HG03039 (cell line): ENCODE measurements around the gene MIB1.

Experiments used
- ATAC-seq: cut with Tn5 transposase; IDR thresholded peaks from one replicate; pipeline ENCODE4 v1.9.1; 2021; ENCODE audit warnings: mild to moderate bottlenecking, moderate library complexity; ENCODE audit not compliant: unreplicated experiment

The MIB1 gene

DNA sequence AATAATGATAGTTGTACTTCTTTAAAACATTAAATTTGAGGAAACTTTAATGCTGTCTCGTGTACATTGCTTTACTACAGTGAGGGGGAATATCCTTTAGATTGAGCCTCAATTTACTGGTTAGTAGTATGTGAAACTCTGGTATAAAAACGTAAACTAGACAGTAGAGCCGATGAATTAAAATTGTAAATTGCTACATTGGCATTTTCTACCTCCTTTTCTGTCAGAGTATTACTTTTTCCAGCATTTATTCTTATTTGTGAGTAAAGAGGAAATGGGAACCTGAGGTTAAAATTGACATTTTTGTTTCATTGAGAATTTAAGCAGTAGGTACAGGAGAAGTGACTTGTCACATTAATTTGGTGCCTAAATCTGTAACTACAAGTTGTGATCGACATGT is 128.2 kb downstream of the MIB1 start:
- no peak for ATAC-seq

- ATAC-seq: no peak
Observed at GRCh38 chr18:21889570-21889969, 149.0 kb downstream of the MIB1 start.

- ATAC-seq: no peak
Observed at GRCh38 chr18:21894619-21895367, 154.2 kb downstream of the MIB1 start.

DNA sequence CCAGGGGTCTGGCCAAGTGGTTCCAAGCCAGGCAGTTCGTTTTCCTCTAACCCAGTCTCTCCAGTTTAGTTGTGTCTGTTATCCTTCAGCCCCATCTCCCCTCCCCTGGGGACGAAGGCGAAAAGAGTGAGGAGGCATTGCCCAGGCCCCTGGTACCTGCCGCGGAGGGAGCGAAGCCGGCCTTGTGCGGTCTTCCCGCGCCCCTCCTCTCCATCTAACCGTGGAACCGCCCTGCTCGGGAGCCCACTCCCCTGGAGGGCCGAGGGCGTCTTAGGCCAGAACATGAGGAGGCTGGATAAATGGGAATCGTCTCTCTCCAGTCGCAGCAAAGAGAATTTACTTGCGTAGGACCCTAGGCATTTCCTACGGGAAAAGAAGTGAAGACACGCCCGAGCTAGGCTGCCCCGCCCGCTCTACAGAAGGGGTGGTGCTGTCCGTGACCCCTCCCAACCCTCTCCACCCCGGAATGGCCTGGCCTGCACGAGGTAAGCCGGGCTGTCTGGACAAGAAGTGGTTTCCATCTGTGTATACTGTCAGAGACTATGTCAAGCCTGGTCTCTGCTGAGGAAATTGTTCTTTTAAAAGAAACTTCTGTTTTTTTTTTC is 156.2 kb downstream of the MIB1 start:
- ATAC-seq: no peak

GRCh38 chr18:21897811-21898210 is 157.2 kb downstream of the MIB1 start:
- no peak for ATAC-seq

DNA sequence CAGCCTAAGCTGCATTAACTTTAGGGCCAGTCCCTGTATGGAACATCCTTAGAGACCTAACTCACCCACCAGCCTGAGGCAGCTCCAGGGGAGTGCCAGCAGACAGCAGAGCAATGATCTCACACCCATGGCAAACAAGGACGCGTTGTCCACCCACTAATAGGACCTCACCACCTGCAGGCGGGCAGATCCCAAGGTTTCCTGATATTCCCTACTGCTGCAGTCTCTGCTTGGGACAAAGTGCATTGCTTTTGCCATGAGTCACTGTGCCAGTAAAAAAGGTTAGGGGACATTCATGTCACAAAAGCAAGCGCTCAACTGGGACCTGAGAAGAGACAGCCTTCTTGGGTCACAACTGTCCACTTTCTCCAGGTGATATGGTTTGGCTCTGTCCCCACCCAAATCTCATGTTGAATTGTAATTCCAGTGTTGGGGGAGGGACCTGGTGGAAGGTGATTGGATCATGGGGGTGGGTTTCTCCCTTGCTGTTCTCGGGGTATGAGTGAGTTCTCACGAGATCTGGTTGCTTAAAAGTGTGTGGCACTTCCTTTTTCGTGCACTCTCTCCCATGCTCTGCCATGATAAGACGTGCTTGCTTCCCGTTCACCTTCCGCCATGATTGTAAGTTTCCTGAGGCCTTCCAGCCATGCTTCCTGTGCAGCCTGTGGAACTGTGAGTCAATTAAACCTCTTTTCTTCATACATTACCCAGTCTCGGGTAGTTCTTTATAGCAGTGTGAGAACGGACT is 160.2 kb downstream of the MIB1 start:
- no peak for ATAC-seq

GRCh38 chr18:21901423-21901945 is 160.9 kb downstream of the MIB1 start:
- no peak for ATAC-seq

GRCh38 chr18:21903709-21904108 is 163.1 kb downstream of the MIB1 start:
- ATAC-seq: no peak

GRCh38 chr18:21904856-21905255 is 164.3 kb downstream of the MIB1 start:
- no peak for ATAC-seq

DNA sequence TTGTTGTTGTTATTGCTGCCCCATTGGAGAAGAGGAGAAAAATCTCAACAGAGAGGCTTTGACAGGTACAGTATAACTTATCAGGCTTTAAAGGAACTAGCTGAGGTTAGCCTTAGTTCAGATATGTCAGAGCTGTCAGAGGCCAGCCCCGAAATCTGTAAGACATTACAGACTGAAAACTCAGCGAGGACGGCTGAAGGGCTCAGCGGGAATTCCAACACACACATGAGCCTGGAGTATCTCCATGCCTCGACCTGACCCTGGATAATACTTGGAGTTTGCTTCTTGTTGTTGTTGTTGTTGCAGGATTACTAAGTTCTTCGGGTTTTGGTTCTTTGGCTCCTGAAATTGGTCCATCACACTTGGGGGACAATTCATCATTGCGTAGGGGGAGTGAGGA is 166.9 kb downstream of the MIB1 start:
- no peak for ATAC-seq

- no peak for ATAC-seq
Observed at GRCh38 chr18:21908711-21909110, 168.1 kb downstream of the MIB1 start.

DNA sequence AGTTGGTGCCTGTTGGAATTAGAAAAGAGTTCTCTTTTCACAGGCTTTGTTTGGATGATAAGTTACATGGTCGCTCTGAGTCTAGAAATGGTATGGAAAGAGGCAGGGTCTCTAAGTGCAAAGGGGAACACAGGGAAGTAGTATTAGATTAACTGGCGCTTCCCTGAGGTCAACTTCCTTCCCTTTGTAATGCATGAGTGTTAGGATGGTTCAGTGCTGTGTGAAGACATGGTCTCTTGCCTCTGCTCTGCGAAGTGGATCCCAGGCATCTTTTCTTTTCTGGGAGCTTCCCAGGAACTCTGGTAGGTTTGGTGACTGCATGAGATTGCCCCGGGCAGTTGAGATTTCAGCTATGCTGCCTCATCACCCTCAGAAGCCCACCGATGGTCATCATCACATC is 170.3 kb downstream of the MIB1 start:
- no peak for ATAC-seq

DNA sequence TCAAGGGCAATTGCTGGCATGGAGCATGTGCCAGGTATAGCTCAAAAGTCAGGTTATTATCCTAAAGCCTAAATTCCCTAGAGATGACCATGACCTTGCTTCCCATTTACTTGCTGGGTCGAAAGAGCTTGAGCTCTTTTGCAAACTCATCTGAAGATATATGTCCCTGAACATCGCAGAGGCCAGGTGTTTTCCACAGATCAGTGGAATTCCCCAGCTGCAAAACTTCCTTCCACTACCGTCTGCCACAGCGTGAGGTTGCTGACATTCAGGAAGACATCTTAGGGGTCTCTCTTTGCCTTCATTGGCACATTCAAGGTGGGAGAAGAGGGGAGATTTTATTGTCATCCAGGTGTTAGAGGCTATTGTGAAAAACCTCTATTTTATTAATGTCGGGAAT is 171.0 kb downstream of the MIB1 start:
- no peak for ATAC-seq

- ATAC-seq: no peak
Observed at GRCh38 chr18:21912339-21913239, 172.0 kb downstream of the MIB1 start.

GRCh38 chr18:21914739-21915319 is 174.2 kb downstream of the MIB1 start:
- ATAC-seq: no peak

DNA sequence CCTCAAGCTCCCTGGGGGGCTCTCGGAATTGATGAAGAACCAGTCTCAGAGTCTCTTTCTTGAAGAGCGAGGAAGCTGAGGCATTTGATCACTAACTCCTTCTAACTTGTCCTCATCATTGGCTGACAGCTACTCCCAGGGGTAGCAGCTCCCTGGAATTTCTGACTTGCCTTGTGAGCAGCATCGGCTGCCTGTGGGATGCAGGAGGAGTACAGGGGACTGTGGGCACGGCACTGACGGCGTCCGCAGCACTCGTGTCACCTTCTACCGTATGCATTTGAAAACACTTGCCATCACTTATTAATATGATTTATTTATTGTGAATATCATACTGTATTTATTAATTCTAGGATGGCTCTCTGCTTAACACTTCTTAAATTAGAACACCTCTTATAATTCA is 175.0 kb downstream of the MIB1 start:
- no peak for ATAC-seq

- no peak for ATAC-seq
Observed at GRCh38 chr18:21916594-21916993, 176.0 kb downstream of the MIB1 start.

DNA sequence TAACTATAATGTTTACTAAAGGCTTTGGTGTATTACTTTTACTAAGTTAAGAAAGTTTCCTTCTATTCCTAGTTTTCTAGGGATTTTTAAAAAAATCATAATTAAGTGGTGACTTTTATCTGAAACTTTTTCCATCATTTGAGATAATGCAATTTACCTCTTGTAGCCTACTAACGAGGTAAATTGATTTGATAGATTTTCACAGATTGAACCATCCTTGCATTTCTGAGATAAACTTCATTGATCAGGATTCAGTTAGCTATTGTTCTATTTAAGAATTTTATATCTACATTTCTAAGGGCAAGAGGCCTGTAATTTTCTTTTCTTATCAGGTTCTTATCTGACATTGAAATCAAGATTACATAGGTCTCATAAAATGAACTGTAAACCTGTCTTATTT is 178.1 kb downstream of the MIB1 start:
- no peak for ATAC-seq
